K562 (cell line): Measurements from ENCODE around the gene AP1B1. TPM values are rescaled to one million over a fixed set of nuclear protein-coding genes. Genes with fewer than 3 reads are reported as not detected.

Experiments used
- BDP1 ChIP-seq: IDR thresholded peaks from 3 replicates; pipeline ENCODE4 v1.6.1; 2011; ENCODE audit not compliant: insufficient read length, insufficient read depth
- CTCFL ChIP-seq: IDR thresholded peaks from 2 replicates; pipeline ENCODE4 v1.6.1; 2011; ENCODE audit warnings: borderline replicate concordance, low read depth, mild to moderate bottlenecking, moderate library complexity, low read length; ENCODE audit not compliant: insufficient read depth, poor library complexity, severe bottlenecking
- EGR1 ChIP-seq: fragments of 450-650 bp; conservative IDR thresholded peaks from 2 replicates; pipeline ENCODE4 v1.6.1; 2017; ENCODE audit warnings: mild to moderate bottlenecking
- NCOR1 ChIP-seq: fragments of 450-650 bp; IDR thresholded peaks from 2 replicates; pipeline ENCODE4 v1.6.1; 2016; ENCODE audit warnings: mild to moderate bottlenecking, moderate library complexity
- NFIC ChIP-seq: fragments of 450-650 bp; IDR thresholded peaks from 2 replicates; pipeline ENCODE4 v1.6.1; 2017; ENCODE audit warnings: mild to moderate bottlenecking, inconsistent platforms
- RBFOX2 ChIP-seq: fragments of 200-400 bp; formaldehyde crosslinking; IDR thresholded peaks from 2 replicates; pipeline ENCODE4 v1.6.1; 2017; ENCODE audit warnings: low read depth, mild to moderate bottlenecking, low read length, moderate library complexity
- USF1 ChIP-seq: sonication (generic); formaldehyde crosslinking; IDR thresholded peaks from 2 replicates; pipeline ENCODE4 v1.9.0; 2022; ENCODE audit warnings: mild to moderate bottlenecking, missing genetic modification reagents
- ZNF445 ChIP-seq: fragments of 250-450 bp; sonication (Bioruptor Pico); IDR thresholded peaks from 2 replicates; pipeline ENCODE4 v1.4.0; 2020; ENCODE audit warnings: low read depth, mild to moderate bottlenecking, moderate library complexity
- polyA plus RNA-seq, 8 experiments: library from polyadenylated mRNA; depleted of rRNA in 4 of 8; stranded (reverse) in 5 of 8; unstranded in 3 of 8; fragments of >200 nt; fragmentation: Nextera tagmentation in 2 of 8; fragmentation: Illumina TruSeq in 1 of 8; extraction: Ambion mirVana in 2 of 8; extraction: Trizol in 1 of 8; gene quantifications; 2 replicates each; pipeline versions ENCODE4 v1.2.1 to v1.2.3, GENCODE V29; 2011 to 2014; ENCODE audit warnings: inconsistent platforms in 1 of 8, missing spikeins in 1 of 8
- total RNA-seq, 7 experiments: library from RNA; depleted of rRNA in 6 of 7; stranded (reverse); fragments of >200 nt in 6 of 7; fragmentation: Illumina TruSeq in 2 of 7; extraction: Trizol in 2 of 7; gene quantifications; 2 replicates each; pipeline versions ENCODE4 v1.2.1 to v1.2.3, GENCODE V29; 2011 to 2021; ENCODE audit warnings: low replicate concordance in 1 of 7

AP1B1 gene
- total and polyA plus RNA-seq, 9 of the 15 experiments (the other 6 are each of a cell fraction or from before 2014, with no cell fraction given) = 1.2 to 60.9 (median 30.1) TPM

GRCh38 chr22:29313126-29313575 lies 75.2 kb downstream of the AP1B1 start (continued):
- TF ChIP-seq NFIC (0 out of 2 replicates have a peak, but pooled peaks have one; percentile 27), RBFOX2 (peak; percentile 37; the same call in 1 of the 2 replicates), ZNF445 (CRISPR knock-in tag) (no peak), CTCFL (peak; percentile 18), EGR1 (no peak), NCOR1 (no peak), USF1 (CRISPR knock-in tag) (peak; percentile 44), BDP1 (no peak)
